ENCODE measurements around the gene COMMD3.

DNA sequence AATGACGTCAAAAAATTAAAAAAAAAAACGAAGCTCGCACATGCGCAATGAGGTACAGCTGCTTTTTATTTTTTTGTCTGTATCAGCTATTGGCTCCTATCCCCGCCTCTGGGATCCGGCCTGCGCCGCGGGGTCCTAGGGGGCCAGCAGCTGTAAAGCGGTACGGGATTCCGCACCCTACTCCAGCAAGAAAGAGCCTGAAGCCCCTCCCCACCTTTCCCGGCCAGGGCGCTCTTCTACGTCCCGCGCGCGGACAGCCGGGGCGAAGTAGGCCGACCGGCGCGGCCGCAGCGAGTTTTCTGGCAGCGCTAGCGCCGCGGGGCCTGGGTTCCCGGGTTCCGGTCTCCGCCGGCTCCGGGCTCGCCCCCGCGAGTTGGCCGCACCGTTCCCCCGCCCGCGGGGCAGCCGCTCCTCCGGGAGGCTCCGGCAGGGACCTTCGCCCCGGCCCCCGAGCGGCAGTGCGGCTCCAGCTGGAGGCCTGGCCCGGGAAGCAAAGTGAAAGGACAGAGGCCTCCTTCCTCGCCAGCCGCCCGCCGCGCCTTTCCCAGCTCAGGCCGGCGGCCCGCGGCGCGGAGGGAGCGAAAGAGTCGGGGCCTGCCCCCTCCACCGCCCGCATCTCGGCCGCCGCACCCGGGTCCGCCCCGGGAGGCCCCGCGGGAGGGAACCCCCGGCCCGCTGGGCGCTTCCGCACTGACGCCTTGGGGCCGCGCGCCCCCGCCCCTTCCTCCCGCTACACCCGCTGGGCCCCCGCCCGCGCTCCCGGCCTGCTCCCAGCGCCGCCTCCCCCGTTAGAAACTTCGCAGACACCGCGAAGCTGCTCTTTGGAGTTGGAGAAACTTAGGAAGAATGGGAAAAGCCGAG, 24.4 kb downstream of the COMMD3 start:
- TF ChIP-seq YY1 (IDR thresholded peaks at IDR 0.05; ENCODE audit: insufficient read depth, insufficient read length) (no peak), SUZ12 (IDR thresholded peaks at IDR 0.05; ENCODE audit: extremely low read depth, insufficient read depth, insufficient read length) (no peak)
